Measurements from ENCODE around the gene BAK1. TPM values are rescaled to one million over a fixed set of nuclear protein-coding genes. Genes with fewer than 3 reads are reported as not detected.

The BAK1 gene
- total RNA-seq, 1 experiment from 2014 or later: 18.9 TPM

- no peaks in the 10 kb centered on the region for H3K36me3 ChIP-seq (ENCODE audit: control insufficient read depth in 1 of 2, insufficient read depth in 2 of 2, low read length in 2 of 2)
- peak overlapping the region; percentile 5 for H2AFZ ChIP-seq (ENCODE audit: low read depth, low read length, poor library complexity, severe bottlenecking)
- H3K4me2 ChIP-seq (ENCODE audit: low read length): peak overlapping the region; percentile 54
- DNase-seq (ENCODE audit: low read depth, low spot score) (no peak), ATAC-seq (peak; percentile 76)
- intact Hi-C loops (cut with micrococcal nuclease): no loop called here
- RAD21 ChIA-PET (ENCODE audit: low non-redundant PET in 1 of 2, low total read pairs in 2 of 2, uncharacterized antibody in 2 of 2, unreplicated experiment in 2 of 2): no interaction called here
- BruUV-seq (replicated peaks): no TSS peak
- H3K4me1 ChIP-seq (ENCODE audit: control insufficient read depth in 1 of 2, insufficient read depth in 2 of 2, low read length in 2 of 2): peaks cover 11 to 55% of the 10 kb centered on the region in 2 experiments
- H4K20me1 ChIP-seq (ENCODE audit: insufficient read depth): no peaks in the 10 kb centered on the region
- POLR2A ChIA-PET: interaction anchor here (1.2 kb wide), 1 partner anchor 24 kb away, joined by 3 read pairs; no protein-coding TSS in a partner anchor
- H3K9me3 ChIP-seq (ENCODE audit: control insufficient read depth in 1 of 2, insufficient read depth in 1 of 2, low read depth in 1 of 2, low read length in 2 of 2): no peaks in the 10 kb centered on the region
- no peaks in the 10 kb centered on the region for H3K9me2 ChIP-seq (ENCODE audit: insufficient read depth)
- H3K9ac ChIP-seq (ENCODE audit: low read length): peak overlapping the region; percentile 21
- H3K4me3 ChIP-seq (replicated peaks in 1 of 2; ENCODE audit: low read depth in 1 of 2, low read length in 2 of 2): no peak overlapping the region
- no peaks in the 10 kb centered on the region for H3K27me3 ChIP-seq (ENCODE audit: insufficient read depth, low read length)
- CTCF ChIA-PET: interaction anchor here (0.8 kb wide), 1 partner anchor 24 kb away, joined by 3 read pairs; no protein-coding TSS in a partner anchor
- no peaks in the 10 kb centered on the region for H3K79me2 ChIP-seq (ENCODE audit: insufficient read depth, low read length)
- H3K27ac ChIP-seq (ENCODE audit: low read depth, low read length): no peak overlapping the region
- no peak for TF ChIP-seq CEBPB (IDR thresholded peaks at IDR 0.05; ENCODE audit: low read depth)
- no peak for TF ChIP-seq CBX3 (IDR thresholded peaks at IDR 0.05; ENCODE audit: low read depth)
- no peak for TF ChIP-seq YY1 (IDR thresholded peaks at IDR 0.05; ENCODE audit: extremely low read depth, insufficient replicate concordance, low read depth, low read length)
- no peak for TF ChIP-seq EGR1 (IDR thresholded peaks at IDR 0.05; ENCODE audit: low read depth)
- no peak for TF ChIP-seq SP1 (IDR thresholded peaks at IDR 0.05; ENCODE audit: low read depth)
- no peak for TF ChIP-seq ZBTB33 (IDR thresholded peaks at IDR 0.05; ENCODE audit: extremely low read depth, insufficient replicate concordance, low read length)
- TF ChIP-seq ZNF274 (IDR thresholded peaks at IDR 0.05; ENCODE audit: low read depth, low read length): no peak
- TF ChIP-seq ELF1 (IDR thresholded peaks at IDR 0.05; ENCODE audit: borderline replicate concordance, low read depth): no peak
- no peak for TF ChIP-seq FOSL1 (IDR thresholded peaks at IDR 0.05; ENCODE audit: low read depth)
- no peak for TF ChIP-seq REST (IDR thresholded peaks at IDR 0.05; ENCODE audit: low read depth)
- TF ChIP-seq RAD21 (IDR thresholded peaks at IDR 0.05; ENCODE audit: low read depth): no peak
- no peak for TF ChIP-seq JUND (IDR thresholded peaks at IDR 0.05)
- no peak for TF ChIP-seq CTCF (IDR thresholded peaks at IDR 0.05 in 2 of 3, conservative IDR thresholded peaks at IDR 0.05 in 1 of 3; ENCODE audit: borderline replicate concordance in 1 of 3, insufficient read depth in 1 of 3, low read depth in 2 of 3, low read length in 2 of 3)
- TF ChIP-seq POLR2AphosphoS5 (IDR thresholded peaks at IDR 0.05; ENCODE audit: low read depth, low read length): no peak
- no peak for TF ChIP-seq TCF7L2 (IDR thresholded peaks at IDR 0.05; ENCODE audit: borderline replicate concordance, extremely low read depth, insufficient read depth, insufficient read length)
- TF ChIP-seq SIN3A (IDR thresholded peaks at IDR 0.05; ENCODE audit: low read depth): no peak
- no peak for TF ChIP-seq ATF3 (IDR thresholded peaks at IDR 0.05)
Observed at GRCh38 chr6:33613795-33614168, 33.7 kb upstream of the BAK1 start.

Data from HCT116 (cell line).